SK-N-SH (cell line): ENCODE measurements around the gene SLCO4A1. TPM values are rescaled to one million over a fixed set of nuclear protein-coding genes. Genes with fewer than 3 reads are reported as not detected.

Experiments
- CTCF ChIA-PET: fragments of 300-600, 350-600 bp; formaldehyde crosslinking; extraction: SDS; loops from one replicate; lab custom pipeline; 2021; lab: Yijun Ruan, JAX
- POLR2A ChIA-PET: fragments of 350-600 bp; sonication (Branson Sonifier 250); formaldehyde crosslinking; extraction: SDS; loops from one replicate; lab custom pipeline; 2020; ENCODE audit warnings: antibody characterized with exemption, inconsistent platforms; lab: Yijun Ruan, JAX
- DNase-seq: peaks from one replicate; pipeline ENCODE4 v3.0.0; 2012
- H2AFZ ChIP-seq: fragments of 200-600 bp; sonication (generic); 2 replicates; pipeline ENCODE4 v1.8.1; 2016; ENCODE audit warnings: antibody characterized with exemption, mild to moderate bottlenecking, low read depth
- H3F3A ChIP-seq: fragments of 200-600 bp; sonication (generic); replicated peaks from 2 replicates; pipeline ENCODE3; 2016; ENCODE audit warnings: antibody characterized with exemption, mild to moderate bottlenecking; ENCODE audit not compliant: insufficient read depth
- H3K27ac ChIP-seq, 2 experiments: fragments of 200-500 bp in 1 of 2; fragments of 200-600 bp in 1 of 2; sonication (Bioruptor generic) in 1 of 2; sonication (generic), shearing (Covaris generic) in 1 of 2; 2 replicates each; pipeline versions ENCODE4 v1.5.1 to v1.6.1; 2014 to 2016; ENCODE audit warnings: low read depth in 2 of 2, inconsistent platforms in 1 of 2, low read length in 1 of 2, mild to moderate bottlenecking in 1 of 2, mixed read lengths in 1 of 2
- H3K27me3 ChIP-seq: fragments of 200-600 bp; sonication (generic), shearing (Covaris generic); 2 replicates; pipeline ENCODE4 v1.6.1; 2016; ENCODE audit warnings: mixed run types; ENCODE audit not compliant: insufficient read depth
- H3K36me3 ChIP-seq, 2 experiments: fragments of 200-500 bp in 1 of 2; fragments of 200-600 bp in 1 of 2; sonication (Bioruptor generic) in 1 of 2; sonication (generic) in 1 of 2; replicated peaks in 1 of 2; 2 replicates each; pipeline versions ENCODE3 to v1.5.1; 2014 to 2016; ENCODE audit warnings: low read length in 1 of 2, mild to moderate bottlenecking in 1 of 2; ENCODE audit not compliant: insufficient read depth in 2 of 2, control insufficient read depth in 1 of 2
- H3K4me1 ChIP-seq, 2 experiments: fragments of 200-500 bp in 1 of 2; fragments of 200-600 bp in 1 of 2; sonication (Bioruptor generic) in 1 of 2; sonication (generic), shearing (Covaris generic) in 1 of 2; 2 replicates each; pipeline versions ENCODE4 v1.5.1 to v1.6.1; 2014 to 2016; ENCODE audit warnings: low read depth in 1 of 2, low read length in 1 of 2, mixed run types in 1 of 2; ENCODE audit not compliant: insufficient read depth in 2 of 2, control insufficient read depth in 1 of 2
- H3K4me2 ChIP-seq: fragments of 200-600 bp; sonication (generic), shearing (Covaris generic); 2 replicates; pipeline ENCODE4 v1.6.1; 2017; ENCODE audit warnings: mixed run types
- H3K4me3 ChIP-seq, 2 experiments: fragments of 200-500 bp in 1 of 2; fragments of 200-600 bp in 1 of 2; sonication (Bioruptor generic) in 1 of 2; sonication (generic), shearing (Covaris generic) in 1 of 2; 2 replicates each; pipeline versions ENCODE4 v1.5.1 to v1.8.1; 2014 to 2016; ENCODE audit warnings: low read depth in 2 of 2, inconsistent platforms in 1 of 2, low read length in 1 of 2, mild to moderate bottlenecking in 1 of 2, mixed read lengths in 1 of 2, moderate library complexity in 1 of 2
- H3K79me2 ChIP-seq: fragments of 200-600 bp; sonication (generic); 2 replicates; pipeline ENCODE4 v1.8.1; 2017; ENCODE audit warnings: mild to moderate bottlenecking; ENCODE audit not compliant: insufficient read depth
- H3K9ac ChIP-seq: fragments of 200-600 bp; sonication (generic); 2 replicates; pipeline ENCODE4 v1.6.1; 2017; ENCODE audit warnings: mixed run types
- H3K9me2 ChIP-seq: fragments of 200-600 bp; sonication (generic); 2 replicates; pipeline ENCODE4 v1.6.1; 2017; ENCODE audit warnings: mixed run types
- H3K9me3 ChIP-seq: fragments of 200-600 bp; sonication (generic); 2 replicates; pipeline ENCODE4 v1.6.1; 2017; ENCODE audit warnings: mixed run types, mild to moderate bottlenecking, moderate library complexity
- H4K20me1 ChIP-seq: fragments of 200-600 bp; sonication (generic); 2 replicates; pipeline ENCODE4 v1.6.1; 2017; ENCODE audit warnings: mild to moderate bottlenecking, mixed run types; ENCODE audit not compliant: insufficient read depth
- EP300 ChIP-seq, 2 experiments: IDR thresholded peaks; 2 replicates each; pipeline versions ENCODE4 v1.4.0 to v1.6.1; 2012; ENCODE audit warnings: borderline replicate concordance in 1 of 2, low read depth in 1 of 2, low read length in 1 of 2
- GABPA ChIP-seq: IDR thresholded peaks from 2 replicates; pipeline ENCODE4 v1.4.0; 2012; ENCODE audit warnings: low read depth, mild to moderate bottlenecking
- GATA2 ChIP-seq: sonication (generic); formaldehyde crosslinking; IDR thresholded peaks from 2 replicates; pipeline ENCODE4 v1.5.0; 2020; ENCODE audit warnings: mild to moderate bottlenecking, missing genetic modification reagents
- JUND ChIP-seq: IDR thresholded peaks from 2 replicates; pipeline ENCODE4 v1.4.0; 2012
- MXI1 ChIP-seq: IDR thresholded peaks from 2 replicates; pipeline ENCODE4 v1.6.1; 2012; ENCODE audit warnings: mild to moderate bottlenecking, low read depth, low read length, improper control_type of control experiment
- NFIC ChIP-seq: IDR thresholded peaks from 2 replicates; pipeline ENCODE4 v1.4.0; 2012; ENCODE audit warnings: borderline replicate concordance
- POLR2AphosphoS5 ChIP-seq: IDR thresholded peaks from 2 replicates; pipeline ENCODE4 v1.6.1; 2012; ENCODE audit warnings: low read depth, low read length
- SMC3 ChIP-seq: IDR thresholded peaks from 2 replicates; pipeline ENCODE4 v1.6.1; 2012; ENCODE audit warnings: low read depth, low read length, improper control_type of control experiment
- YY1 ChIP-seq: IDR thresholded peaks from 2 replicates; pipeline ENCODE4 v1.4.0; 2012; ENCODE audit warnings: low read depth, mild to moderate bottlenecking
- WGBS: methylation state at CpG from one replicate; pipeline ENCODE4 v1.1.6; 2017; ENCODE audit warnings: low lambda C conversion rate; 5-methylcytosine and 5-hydroxymethylcytosine counted together
- polyA plus RNA-seq, 3 experiments: library from polyadenylated mRNA; depleted of rRNA; stranded (reverse); fragments of >200 nt; gene quantifications; 2 replicates each; pipeline ENCODE4 v1.2.3, GENCODE V29; 2012
- TF ChIP-seq, protein P1 (sequence below): fragments of 200-600 bp; sonication (generic); IDR thresholded peaks from 2 replicates; pipeline ENCODE4 v1.6.1; 2017; ENCODE audit warnings: antibody characterized with exemption, mild to moderate bottlenecking, moderate library complexity
- TF ChIP-seq, protein P2 (sequence below): IDR thresholded peaks from 2 replicates; pipeline ENCODE4 v1.6.1; 2012; ENCODE audit warnings: mild to moderate bottlenecking, low read depth, low read length, moderate library complexity
- TF ChIP-seq, protein P3 (sequence below): IDR thresholded peaks from 2 replicates; pipeline ENCODE4; 2012

SLCO4A1 gene
- polyA plus RNA-seq, 1 of the 3 experiments (the other 2 are of a cell fraction): 0.33 TPM

DNA sequence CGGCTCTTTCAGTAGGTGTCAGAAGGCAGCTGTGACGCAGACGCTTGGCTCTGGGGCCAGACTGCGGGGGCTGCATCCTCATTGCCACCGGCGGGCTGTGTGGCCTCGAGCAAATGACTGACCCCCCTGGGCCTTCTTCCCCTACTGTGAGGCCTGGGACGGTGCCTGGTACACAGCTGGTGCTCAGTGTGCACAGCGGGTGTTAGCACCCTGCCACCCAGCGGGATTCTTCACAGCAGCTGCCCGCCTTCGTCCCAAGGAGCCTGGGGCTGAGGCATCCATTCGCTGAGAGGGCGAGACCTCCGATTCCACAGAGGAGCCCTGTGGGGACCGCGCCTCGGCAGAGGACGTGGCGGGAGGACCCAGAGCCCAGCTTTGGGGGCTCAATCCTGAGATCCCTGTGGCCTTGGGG lies 10.6 kb downstream of the SLCO4A1 start:
- Histone ChIP-seq H2AFZ (no peak overlapping the region), H3K79me2 (no peaks in the 10 kb centered on the region), H3K4me1 (peaks cover 0 to 67% of the 10 kb centered on the region in 2 experiments; a peak in 3 of 4 replicates), H3K4me2 (no peak overlapping the region), H3F3A (no peaks in the 10 kb centered on the region), H3K9me3 (no peaks in the 10 kb centered on the region), H4K20me1 (no peaks in the 10 kb centered on the region), H3K27ac (peak overlapping the region in 1 of 2 experiments; percentile 99; a peak in 2 of 4 replicates), H3K4me3 (no peak overlapping the region), H3K9ac (no peak overlapping the region), H3K9me2 (no peaks in the 10 kb centered on the region), H3K36me3 (no peaks in the 10 kb centered on the region), H3K27me3 (no peaks in the 10 kb centered on the region)
- no peak for DNase-seq
- WGBS: no CpG with 5 or more reads among the region's 20 CpGs
- ChIA-PET POLR2A (no interaction called here), CTCF (interaction anchor here (0.6 to 7.4 kb wide), 3 partner anchors 26 to 139 kb away, joined by 3 to 66 read pairs (median 3); no protein-coding TSS in a partner anchor)
- no peak for TF ChIP-seq EP300 (IDR thresholded peaks at IDR 0.05; ENCODE audit: borderline replicate concordance in 1 of 2, low read depth in 1 of 2, low read length in 1 of 2)
- TF ChIP-seq GABPA: no peak
- TF ChIP-seq, protein P1, sequence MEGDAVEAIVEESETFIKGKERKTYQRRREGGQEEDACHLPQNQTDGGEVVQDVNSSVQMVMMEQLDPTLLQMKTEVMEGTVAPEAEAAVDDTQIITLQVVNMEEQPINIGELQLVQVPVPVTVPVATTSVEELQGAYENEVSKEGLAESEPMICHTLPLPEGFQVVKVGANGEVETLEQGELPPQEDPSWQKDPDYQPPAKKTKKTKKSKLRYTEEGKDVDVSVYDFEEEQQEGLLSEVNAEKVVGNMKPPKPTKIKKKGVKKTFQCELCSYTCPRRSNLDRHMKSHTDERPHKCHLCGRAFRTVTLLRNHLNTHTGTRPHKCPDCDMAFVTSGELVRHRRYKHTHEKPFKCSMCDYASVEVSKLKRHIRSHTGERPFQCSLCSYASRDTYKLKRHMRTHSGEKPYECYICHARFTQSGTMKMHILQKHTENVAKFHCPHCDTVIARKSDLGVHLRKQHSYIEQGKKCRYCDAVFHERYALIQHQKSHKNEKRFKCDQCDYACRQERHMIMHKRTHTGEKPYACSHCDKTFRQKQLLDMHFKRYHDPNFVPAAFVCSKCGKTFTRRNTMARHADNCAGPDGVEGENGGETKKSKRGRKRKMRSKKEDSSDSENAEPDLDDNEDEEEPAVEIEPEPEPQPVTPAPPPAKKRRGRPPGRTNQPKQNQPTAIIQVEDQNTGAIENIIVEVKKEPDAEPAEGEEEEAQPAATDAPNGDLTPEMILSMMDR: no peak
- TF ChIP-seq, protein P2, sequence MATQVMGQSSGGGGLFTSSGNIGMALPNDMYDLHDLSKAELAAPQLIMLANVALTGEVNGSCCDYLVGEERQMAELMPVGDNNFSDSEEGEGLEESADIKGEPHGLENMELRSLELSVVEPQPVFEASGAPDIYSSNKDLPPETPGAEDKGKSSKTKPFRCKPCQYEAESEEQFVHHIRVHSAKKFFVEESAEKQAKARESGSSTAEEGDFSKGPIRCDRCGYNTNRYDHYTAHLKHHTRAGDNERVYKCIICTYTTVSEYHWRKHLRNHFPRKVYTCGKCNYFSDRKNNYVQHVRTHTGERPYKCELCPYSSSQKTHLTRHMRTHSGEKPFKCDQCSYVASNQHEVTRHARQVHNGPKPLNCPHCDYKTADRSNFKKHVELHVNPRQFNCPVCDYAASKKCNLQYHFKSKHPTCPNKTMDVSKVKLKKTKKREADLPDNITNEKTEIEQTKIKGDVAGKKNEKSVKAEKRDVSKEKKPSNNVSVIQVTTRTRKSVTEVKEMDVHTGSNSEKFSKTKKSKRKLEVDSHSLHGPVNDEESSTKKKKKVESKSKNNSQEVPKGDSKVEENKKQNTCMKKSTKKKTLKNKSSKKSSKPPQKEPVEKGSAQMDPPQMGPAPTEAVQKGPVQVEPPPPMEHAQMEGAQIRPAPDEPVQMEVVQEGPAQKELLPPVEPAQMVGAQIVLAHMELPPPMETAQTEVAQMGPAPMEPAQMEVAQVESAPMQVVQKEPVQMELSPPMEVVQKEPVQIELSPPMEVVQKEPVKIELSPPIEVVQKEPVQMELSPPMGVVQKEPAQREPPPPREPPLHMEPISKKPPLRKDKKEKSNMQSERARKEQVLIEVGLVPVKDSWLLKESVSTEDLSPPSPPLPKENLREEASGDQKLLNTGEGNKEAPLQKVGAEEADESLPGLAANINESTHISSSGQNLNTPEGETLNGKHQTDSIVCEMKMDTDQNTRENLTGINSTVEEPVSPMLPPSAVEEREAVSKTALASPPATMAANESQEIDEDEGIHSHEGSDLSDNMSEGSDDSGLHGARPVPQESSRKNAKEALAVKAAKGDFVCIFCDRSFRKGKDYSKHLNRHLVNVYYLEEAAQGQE: no peak
- no peak for TF ChIP-seq NFIC
- TF ChIP-seq, protein P3, sequence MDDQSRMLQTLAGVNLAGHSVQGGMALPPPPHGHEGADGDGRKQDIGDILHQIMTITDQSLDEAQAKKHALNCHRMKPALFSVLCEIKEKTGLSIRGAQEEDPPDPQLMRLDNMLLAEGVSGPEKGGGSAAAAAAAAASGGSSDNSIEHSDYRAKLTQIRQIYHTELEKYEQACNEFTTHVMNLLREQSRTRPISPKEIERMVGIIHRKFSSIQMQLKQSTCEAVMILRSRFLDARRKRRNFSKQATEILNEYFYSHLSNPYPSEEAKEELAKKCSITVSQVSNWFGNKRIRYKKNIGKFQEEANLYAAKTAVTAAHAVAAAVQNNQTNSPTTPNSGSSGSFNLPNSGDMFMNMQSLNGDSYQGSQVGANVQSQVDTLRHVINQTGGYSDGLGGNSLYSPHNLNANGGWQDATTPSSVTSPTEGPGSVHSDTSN: no peak
- no peak for TF ChIP-seq JUND
- no peak for TF ChIP-seq POLR2AphosphoS5
- TF ChIP-seq SMC3: no peak
- TF ChIP-seq GATA2 (CRISPR knock-in tag): no peak
- TF ChIP-seq YY1: no peak
- no peak for TF ChIP-seq MXI1
